ENCODE data around the gene STS. TPM values are rescaled to one million over a fixed set of nuclear protein-coding genes. Genes with fewer than 3 reads are reported as not detected.

STS gene
- total RNA-seq, 1 experiment from 2014 or later = 0.54 TPM

DNA sequence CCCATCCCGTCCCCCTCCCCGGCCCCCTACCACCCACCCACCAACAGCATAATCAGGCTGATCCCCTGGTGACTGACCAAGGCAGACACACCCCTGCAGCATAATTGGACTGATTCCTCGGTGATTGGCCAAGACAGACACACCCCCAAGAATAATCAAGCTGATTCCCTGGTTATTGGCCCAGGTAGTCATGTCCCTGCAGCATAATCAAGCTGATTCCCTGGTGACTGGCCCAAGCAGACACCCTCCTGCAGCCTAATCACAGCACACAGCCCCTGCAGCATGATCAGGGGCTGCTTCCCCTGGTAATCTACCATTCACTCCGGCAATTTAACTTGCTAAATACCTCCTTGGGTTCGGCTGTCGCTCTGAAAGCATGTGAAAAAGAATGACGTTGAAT, 47.5 kb upstream of the STS start:
- no peak for ATAC-seq

DNA sequence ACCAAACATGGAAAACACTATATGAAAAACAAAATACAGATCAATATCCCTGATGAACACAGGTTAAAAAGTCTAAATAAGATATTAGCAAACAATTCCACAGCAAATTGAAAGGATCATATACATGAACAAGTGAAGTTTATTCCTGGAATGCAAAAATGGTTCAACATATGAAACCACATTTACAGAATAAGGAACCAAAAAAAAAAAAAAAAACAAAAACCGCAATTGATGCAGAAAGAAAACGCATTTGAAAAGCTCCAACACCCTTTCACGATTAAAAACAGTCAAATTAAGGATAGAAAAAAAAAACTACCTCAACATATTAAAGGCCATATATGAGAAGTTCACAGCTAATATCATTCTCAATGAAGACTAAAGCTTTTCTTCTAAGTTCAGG, 45.4 kb upstream of the STS start:
- H3K36me3 ChIP-seq (ENCODE audit: control insufficient read depth in 1 of 2, insufficient read depth in 2 of 2, low read length in 2 of 2) = peaks cover 0 to 3% of the 10 kb centered on the region in 2 experiments; a peak in 1 of 4 replicates
- DNase-seq (ENCODE audit: low read depth, low spot score) = no peak
- ChIA-PET CTCF (no interaction called here), RAD21 (ENCODE audit: low non-redundant PET in 1 of 2, low total read pairs in 2 of 2, uncharacterized antibody in 2 of 2, unreplicated experiment in 2 of 2) (no interaction called here), POLR2A (no interaction called here)
- no TSS peak for BruUV-seq (replicated peaks)
- H3K9me3 ChIP-seq (ENCODE audit: control insufficient read depth in 1 of 2, insufficient read depth in 1 of 2, low read depth in 1 of 2, low read length in 2 of 2) = no peaks in the 10 kb centered on the region
- no peak overlapping the region for H3K4me3 ChIP-seq (replicated peaks in 1 of 2; ENCODE audit: low read depth in 1 of 2, low read length in 2 of 2)
- no peaks in the 10 kb centered on the region for H4K20me1 ChIP-seq (ENCODE audit: insufficient read depth)
- no peak for ATAC-seq
- H2AFZ ChIP-seq (ENCODE audit: low read depth, low read length, poor library complexity, severe bottlenecking) = no peak overlapping the region
- no peak overlapping the region for H3K4me2 ChIP-seq (ENCODE audit: low read length)
- no peaks in the 10 kb centered on the region for H3K4me1 ChIP-seq (ENCODE audit: control insufficient read depth in 1 of 2, insufficient read depth in 2 of 2, low read length in 2 of 2)
- no peak overlapping the region for H3K9ac ChIP-seq (ENCODE audit: low read length)
- no peak overlapping the region for H3K27ac ChIP-seq (ENCODE audit: low read depth, low read length)
- H3K79me2 ChIP-seq (ENCODE audit: insufficient read depth, low read length) = no peaks in the 10 kb centered on the region; the same call in 1 of the 2 replicates
- TF ChIP-seq CBX3 (IDR thresholded peaks at IDR 0.05; ENCODE audit: low read depth) (no peak), POLR2AphosphoS5 (IDR thresholded peaks at IDR 0.05; ENCODE audit: low read depth, low read length) (no peak), POLR2A (IDR thresholded peaks at IDR 0.05; ENCODE audit: borderline replicate concordance, extremely low read depth, insufficient read depth, insufficient read length) (no peak), EZH2 (IDR thresholded peaks at IDR 0.05) (no peak)
- intact Hi-C loops (cut with micrococcal nuclease) = no loop called here
- no peaks in the 10 kb centered on the region for H3K27me3 ChIP-seq (ENCODE audit: insufficient read depth, low read length)
- no peaks in the 10 kb centered on the region for H3K9me2 ChIP-seq (ENCODE audit: insufficient read depth)

More for the DNA sequence above, 47.5 kb upstream of the STS start:
- no peak overlapping the region for H3K27ac ChIP-seq (ENCODE audit: low read depth, low read length)
- H3K9me3 ChIP-seq (ENCODE audit: control insufficient read depth in 1 of 2, insufficient read depth in 1 of 2, low read depth in 1 of 2, low read length in 2 of 2) = no peaks in the 10 kb centered on the region
- H3K4me1 ChIP-seq (ENCODE audit: control insufficient read depth in 1 of 2, insufficient read depth in 2 of 2, low read length in 2 of 2) = no peaks in the 10 kb centered on the region
- ChIA-PET POLR2A (no interaction called here), RAD21 (ENCODE audit: low non-redundant PET in 1 of 2, low total read pairs in 2 of 2, uncharacterized antibody in 2 of 2, unreplicated experiment in 2 of 2) (no interaction called here), CTCF (no interaction called here)
- H3K27me3 ChIP-seq (ENCODE audit: insufficient read depth, low read length) = no peaks in the 10 kb centered on the region
- no peak overlapping the region for H3K4me2 ChIP-seq (ENCODE audit: low read length)
- no peak overlapping the region for H3K9ac ChIP-seq (ENCODE audit: low read length)
- H3K79me2 ChIP-seq (ENCODE audit: insufficient read depth, low read length) = no peaks in the 10 kb centered on the region; the same call in 1 of the 2 replicates
- H3K4me3 ChIP-seq (replicated peaks in 1 of 2; ENCODE audit: low read depth in 1 of 2, low read length in 2 of 2) = no peak overlapping the region
- intact Hi-C loops (cut with micrococcal nuclease) = no loop called here
- no peak for DNase-seq (ENCODE audit: low read depth, low spot score)
- peaks cover 0 to 3% of the 10 kb centered on the region in 2 experiments; a peak in 1 of 4 replicates for H3K36me3 ChIP-seq (ENCODE audit: control insufficient read depth in 1 of 2, insufficient read depth in 2 of 2, low read length in 2 of 2)
- TF ChIP-seq YY1 (IDR thresholded peaks at IDR 0.05; ENCODE audit: extremely low read depth, insufficient replicate concordance, low read depth, low read length) (no peak), EZH2phosphoT487 (IDR thresholded peaks at IDR 0.05; ENCODE audit: borderline replicate concordance) (no peak), FOSL1 (IDR thresholded peaks at IDR 0.05; ENCODE audit: low read depth) (no peak), RAD21 (IDR thresholded peaks at IDR 0.05; ENCODE audit: low read depth) (no peak), POLR2AphosphoS5 (IDR thresholded peaks at IDR 0.05; ENCODE audit: low read depth, low read length) (no peak), SRF (IDR thresholded peaks at IDR 0.05; ENCODE audit: low read depth) (no peak), EZH2 (IDR thresholded peaks at IDR 0.05) (no peak)
- BruUV-seq (replicated peaks) = no TSS peak
- H2AFZ ChIP-seq (ENCODE audit: low read depth, low read length, poor library complexity, severe bottlenecking) = no peak overlapping the region
- H3K9me2 ChIP-seq (ENCODE audit: insufficient read depth) = no peaks in the 10 kb centered on the region
- H4K20me1 ChIP-seq (ENCODE audit: insufficient read depth) = no peaks in the 10 kb centered on the region
